Measurements from ENCODE around the gene CDH18. TPM values are rescaled to one million over a fixed set of nuclear protein-coding genes. Genes with fewer than 3 reads are reported as not detected.

CDH18 gene
- total RNA-seq, 1 donor from 2014 or later = not detected

DNA sequence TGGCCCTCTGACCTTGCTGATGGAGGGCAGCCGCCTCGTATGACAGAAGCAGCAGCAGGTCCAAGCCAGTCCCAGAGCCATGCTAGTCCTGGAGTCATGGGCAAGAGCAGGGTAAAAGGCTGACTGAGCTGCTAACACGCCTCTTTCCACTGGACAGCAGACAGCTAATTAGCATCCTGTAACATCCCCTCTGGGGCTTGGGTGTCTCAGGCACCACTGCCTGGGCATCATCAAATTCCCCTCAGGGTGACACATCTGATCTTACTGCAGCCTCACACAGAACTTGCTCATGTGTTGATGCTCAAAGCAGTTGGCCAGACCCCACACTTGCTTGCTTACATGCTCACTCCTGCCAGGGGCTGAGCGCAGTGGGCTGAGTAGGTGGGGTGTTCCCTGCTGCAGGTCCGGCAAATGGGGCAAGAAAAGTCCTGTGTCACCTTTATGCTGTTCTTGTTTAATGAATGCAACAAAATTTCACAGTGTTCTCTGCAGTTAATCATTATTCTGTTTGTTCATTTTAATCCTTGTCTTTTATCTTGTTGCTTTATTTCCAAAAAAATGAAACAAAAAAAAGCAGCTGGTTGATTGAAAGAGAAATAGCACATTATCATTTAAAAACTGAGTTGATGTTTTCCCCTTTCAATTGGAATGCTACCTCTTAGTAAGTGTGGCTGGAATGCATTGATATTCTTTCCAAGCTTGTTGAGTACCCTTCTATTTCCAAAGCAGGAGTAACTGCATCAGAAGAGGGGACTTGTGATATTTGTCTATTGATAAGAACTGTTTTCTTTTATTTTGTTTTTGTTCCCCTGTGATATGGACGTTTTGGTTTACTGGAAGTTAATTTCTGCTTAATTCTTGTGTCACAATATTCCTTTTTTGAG, 254.1 kb downstream of the CDH18 start:
- Histone ChIP-seq H3K9me3 (no peaks in the 10 kb centered on the region), H3K27ac (no peak overlapping the region), H3K4me1 (no peaks in the 10 kb centered on the region), H3K4me3 (no peak overlapping the region), H3K36me3 (no peaks in the 10 kb centered on the region), H3K27me3 (no peaks in the 10 kb centered on the region)
- TF ChIP-seq CTCF (IDR thresholded peaks at IDR 0.05) = no peak
- DNase-seq (no peak), ATAC-seq (no peak)
- intact Hi-C loops (cut with DNase I) = no loop called here

DNA sequence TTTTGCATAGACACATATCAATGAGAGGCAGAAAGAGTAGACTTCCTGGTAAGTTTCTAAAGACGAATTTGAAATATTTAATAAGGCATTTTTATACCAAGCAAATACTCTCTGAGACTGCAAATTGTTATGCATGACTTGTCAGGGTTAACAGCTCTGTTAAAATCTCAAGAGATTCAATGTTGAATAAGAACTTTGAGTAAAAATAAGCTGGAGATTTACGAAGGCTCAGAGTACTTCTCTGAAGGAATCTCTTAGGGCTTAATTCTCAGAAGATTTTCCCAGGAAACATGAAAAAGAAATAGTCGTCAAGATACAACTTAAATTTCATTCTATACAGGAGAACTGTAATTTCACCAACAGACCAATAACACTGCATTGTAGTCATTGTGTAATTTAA, 259.4 kb downstream of the CDH18 start:
- Histone ChIP-seq H3K4me1 (no peaks in the 10 kb centered on the region), H3K4me3 (no peak overlapping the region), H3K27ac (no peak overlapping the region), H3K27me3 (no peaks in the 10 kb centered on the region), H3K9me3 (no peaks in the 10 kb centered on the region), H3K36me3 (no peaks in the 10 kb centered on the region)
- no peak for ATAC-seq
- DNase-seq = no peak
- no peak for TF ChIP-seq CTCF (IDR thresholded peaks at IDR 0.05)
- intact Hi-C loops (cut with DNase I) = no loop called here

DNA sequence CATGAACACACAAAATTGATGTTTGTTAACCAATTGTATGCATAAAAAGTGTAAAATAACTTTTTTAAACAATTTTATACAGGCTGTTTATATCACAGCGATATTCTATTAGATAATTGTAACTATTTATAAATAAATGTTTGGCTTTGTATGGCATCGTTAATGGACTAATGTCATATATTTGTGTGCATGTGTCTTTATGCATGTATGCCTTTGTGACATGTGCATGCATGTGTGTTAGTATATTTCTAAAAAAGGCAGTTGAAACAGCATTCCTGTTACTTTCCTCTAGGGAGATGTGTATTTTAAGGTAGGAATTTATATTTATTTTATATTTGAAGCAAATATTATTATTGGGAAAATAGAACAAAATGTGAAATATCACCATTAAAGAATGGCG, 268.9 kb downstream of the CDH18 start:
- H3K4me1 ChIP-seq = no peaks in the 10 kb centered on the region
- no peak overlapping the region for H3K4me3 ChIP-seq
- intact Hi-C loops (cut with DNase I) = no loop called here
- H3K36me3 ChIP-seq = no peaks in the 10 kb centered on the region
- no peak for ATAC-seq
- TF ChIP-seq CTCF (IDR thresholded peaks at IDR 0.05) = no peak
- H3K27me3 ChIP-seq = no peaks in the 10 kb centered on the region
- H3K27ac ChIP-seq = no peak overlapping the region
- H3K9me3 ChIP-seq = no peaks in the 10 kb centered on the region
- no peak for DNase-seq

GRCh38 chr5:19713740-19714139, 274.3 kb downstream of the CDH18 start:
- no peaks in the 10 kb centered on the region for H3K27me3 ChIP-seq
- intact Hi-C loops (cut with DNase I) = no loop called here
- ATAC-seq (no peak), DNase-seq (no peak)
- TF ChIP-seq CTCF (IDR thresholded peaks at IDR 0.05) = no peak
- H3K27ac ChIP-seq = no peak overlapping the region
- no peak overlapping the region for H3K4me3 ChIP-seq
- no peaks in the 10 kb centered on the region for H3K36me3 ChIP-seq
- no peaks in the 10 kb centered on the region for H3K9me3 ChIP-seq
- no peaks in the 10 kb centered on the region for H3K4me1 ChIP-seq

GRCh38 chr5:19709403-19709802, 278.6 kb downstream of the CDH18 start:
- intact Hi-C loops (cut with DNase I) = no loop called here
- no peak for ATAC-seq

More at GRCh38 chr5:19709403-19709802, 278.6 kb downstream of the CDH18 start:
- no peak for TF ChIP-seq CTCF (IDR thresholded peaks at IDR 0.05)
- no peak overlapping the region for H3K4me3 ChIP-seq
- no peaks in the 10 kb centered on the region for H3K4me1 ChIP-seq
- H3K36me3 ChIP-seq = no peaks in the 10 kb centered on the region
- no peaks in the 10 kb centered on the region for H3K9me3 ChIP-seq
- no peak for DNase-seq
- H3K27me3 ChIP-seq = no peaks in the 10 kb centered on the region
- no peak overlapping the region for H3K27ac ChIP-seq
